ENCODE data around the gene TMEM43. TPM values are rescaled to one million over a fixed set of nuclear protein-coding genes. Genes with fewer than 3 reads are reported as not detected.

Gene TMEM43
- total RNA-seq, 1 experiment from 2014 or later = 120 TPM

- H3K9me3 Mint-ChIP-seq (ENCODE audit: unreplicated experiment) = no peaks in the 10 kb centered on the region
- ChIA-PET CTCF (interaction anchor here (0.7 to 8.7 kb wide), 2 partner anchors 225 to 320 kb away, joined by 3 to 80 read pairs; no protein-coding TSS in a partner anchor), POLR2A (interaction anchor here (0.7 to 9.1 kb wide), 5 partner anchors 20 to 642 kb away, joined by 3 to 294 read pairs (median 6); partner anchors contain the start of genes LSM3 and XPC)
- DNase-seq (ENCODE audit: unreplicated experiment) = no peak
- H3K4me1 Mint-ChIP-seq (ENCODE audit: insufficient read depth, unreplicated experiment) = peaks cover 18% of the 10 kb centered on the region
- H3K27me3 Mint-ChIP-seq (ENCODE audit: insufficient read depth, unreplicated experiment) = no peaks in the 10 kb centered on the region
- H3K4me3 Mint-ChIP-seq (ENCODE audit: unreplicated experiment) = peak overlapping the region; percentile 99
- TF ChIP-seq CTCF (IDR thresholded peaks at IDR 0.05; ENCODE audit: unreplicated experiment) = no peak
- intact Hi-C loops (cut with micrococcal nuclease) = no loop called here
- H3K36me3 Mint-ChIP-seq (ENCODE audit: insufficient read depth, unreplicated experiment) = peaks cover 36% of the 10 kb centered on the region
- BruUV-seq (replicated peaks) = no TSS peak
- no peak overlapping the region for H3K27ac Mint-ChIP-seq (ENCODE audit: low read depth, unreplicated experiment)
Measured at GRCh38 chr3:14121859-14122258, 3.0 kb upstream of the TMEM43 start.

GRCh38 chr3:14122301-14122700, 2.6 kb upstream of the TMEM43 start:
- no peak for TF ChIP-seq CTCF (IDR thresholded peaks at IDR 0.05; ENCODE audit: unreplicated experiment)
- no peaks in the 10 kb centered on the region for H3K27me3 Mint-ChIP-seq (ENCODE audit: insufficient read depth, unreplicated experiment)
- BruUV-seq (replicated peaks) = no TSS peak
- peaks cover 21% of the 10 kb centered on the region for H3K4me1 Mint-ChIP-seq (ENCODE audit: insufficient read depth, unreplicated experiment)
- H3K36me3 Mint-ChIP-seq (ENCODE audit: insufficient read depth, unreplicated experiment) = peaks cover 36% of the 10 kb centered on the region
- peak overlapping the region; percentile 99 for H3K4me3 Mint-ChIP-seq (ENCODE audit: unreplicated experiment)
- ChIA-PET POLR2A (interaction anchor here (0.6 to 9.1 kb wide), 7 partner anchors 11 to 643 kb away, joined by 3 to 294 read pairs (median 4); partner anchors contain the start of genes LSM3 and XPC), CTCF (interaction anchor here (8.7 kb wide), 1 partner anchor 225 kb away, joined by 80 read pairs; no protein-coding TSS in a partner anchor)
- DNase-seq (ENCODE audit: unreplicated experiment) = no peak
- no peaks in the 10 kb centered on the region for H3K9me3 Mint-ChIP-seq (ENCODE audit: unreplicated experiment)
- intact Hi-C loops (cut with micrococcal nuclease) = no loop called here
- H3K27ac Mint-ChIP-seq (ENCODE audit: low read depth, unreplicated experiment) = peak overlapping the region; percentile 96

- intact Hi-C loops (cut with micrococcal nuclease) = no loop called here
- TF ChIP-seq CTCF (IDR thresholded peaks at IDR 0.05; ENCODE audit: unreplicated experiment) = no peak
- POLR2A ChIA-PET = interaction anchor here (0.7 to 9.1 kb wide), 15 partner anchors 12 to 942 kb away, joined by 3 to 294 read pairs (median 6); partner anchors contain the start of genes LSM3, MRPS25 and XPC
- BruUV-seq (replicated peaks) = TSS peak; percentile 56
- no peak for DNase-seq (ENCODE audit: unreplicated experiment)
- Mint-ChIP-seq H3K4me1 (ENCODE audit: insufficient read depth, unreplicated experiment) (peaks cover 30% of the 10 kb centered on the region), H3K27me3 (ENCODE audit: insufficient read depth, unreplicated experiment) (no peaks in the 10 kb centered on the region), H3K9me3 (ENCODE audit: unreplicated experiment) (no peaks in the 10 kb centered on the region), H3K4me3 (ENCODE audit: unreplicated experiment) (peak overlapping the region; percentile 99), H3K27ac (ENCODE audit: low read depth, unreplicated experiment) (peak overlapping the region; percentile 96), H3K36me3 (ENCODE audit: insufficient read depth, unreplicated experiment) (peaks cover 45% of the 10 kb centered on the region)
- CTCF ChIA-PET = interaction anchor here (0.6 to 8.7 kb wide), 4 partner anchors 21 to 826 kb away, joined by 3 to 80 read pairs (median 3); no protein-coding TSS in a partner anchor
Measured at GRCh38 chr3:14123308-14124222, 1.3 kb upstream of the TMEM43 start.

- H3K36me3 Mint-ChIP-seq (ENCODE audit: insufficient read depth, unreplicated experiment) = peaks cover 51% of the 10 kb centered on the region
- ChIA-PET POLR2A (interaction anchor here (0.6 to 9.1 kb wide), 22 partner anchors 9 to 941 kb away, joined by 3 to 294 read pairs (median 6); partner anchors contain the start of genes CCDC174, LSM3, MRPS25 and NR2C2), CTCF (interaction anchor here (0.6 to 8.7 kb wide), 5 partner anchors 11 to 826 kb away, joined by 3 to 80 read pairs (median 5); no protein-coding TSS in a partner anchor)
- BruUV-seq (replicated peaks) = no TSS peak
- peak overlapping the region; percentile 96 for H3K27ac Mint-ChIP-seq (ENCODE audit: low read depth, unreplicated experiment)
- peaks cover 30% of the 10 kb centered on the region for H3K4me1 Mint-ChIP-seq (ENCODE audit: insufficient read depth, unreplicated experiment)
- H3K4me3 Mint-ChIP-seq (ENCODE audit: unreplicated experiment) = peak overlapping the region; percentile 99
- TF ChIP-seq CTCF (IDR thresholded peaks at IDR 0.05; ENCODE audit: unreplicated experiment) = no peak
- H3K9me3 Mint-ChIP-seq (ENCODE audit: unreplicated experiment) = no peaks in the 10 kb centered on the region
- intact Hi-C loops (cut with micrococcal nuclease) = no loop called here
- no peaks in the 10 kb centered on the region for H3K27me3 Mint-ChIP-seq (ENCODE audit: insufficient read depth, unreplicated experiment)
- peak; percentile 68 for DNase-seq (ENCODE audit: unreplicated experiment)
Measured at GRCh38 chr3:14124223-14124614, 633 bp upstream of the TMEM43 start.
